Measurements from ENCODE around the gene CTNNA2.

- no peak for TF ChIP-seq CTCF (IDR thresholded peaks at IDR 0.05; ENCODE audit: low read depth, low read length)
- no peak for TF ChIP-seq EZH2phosphoT487 (IDR thresholded peaks at IDR 0.05; ENCODE audit: low read depth)
Measured at GRCh38 chr2:80329491-80329890, 816.6 kb downstream of the CTNNA2 start.

Data from OCI-LY3 (cell line).